ENCODE results near the gene TRIM69. TPM values are rescaled to one million over a fixed set of nuclear protein-coding genes. Genes with fewer than 3 reads are reported as not detected.

Gene TRIM69
- total and polyA plus RNA-seq, 2 of the 8 experiments (the other 6 are each of a cell fraction or from before 2014, with no cell fraction given), result 4.3 to 6.2 TPM

GRCh38 chr15:44808557-44808956, 72.2 kb downstream of the TRIM69 start:
- no peak overlapping the region for H3K9ac ChIP-seq (replicated peaks in 1 of 4; ENCODE audit: extremely low read depth in 1 of 4, low read depth in 3 of 4, low read length in 3 of 4)
- DNase-seq (ENCODE audit: low read depth in 1 of 2, low spot score in 2 of 2) (no peak), FAIRE-seq (no peak)
- no peak overlapping the region for H2BK20ac ChIP-seq (ENCODE audit: low read length)
- H3K23ac ChIP-seq (ENCODE audit: insufficient read length), result no peak overlapping the region
- ChIA-PET CTCF (ENCODE audit: partially characterized antibody) (interaction anchor here (0.7 to 1.0 kb wide), 2 partner anchors 145 to 166 kb away, joined by 3 read pairs; partner anchors contain the start of gene SPG11), POLR2A (ENCODE audit: partially characterized antibody) (no interaction called here)
- H3K27me3 ChIP-seq (replicated peaks in 1 of 4; ENCODE audit: control insufficient read depth in 3 of 4, extremely low read depth in 1 of 4, insufficient read depth in 3 of 4, low read length in 3 of 4), result no peaks in the 10 kb centered on the region
- no peak overlapping the region for H3K27ac ChIP-seq (ENCODE audit: low read depth, low read length)
- WGBS, 2 experiments (ENCODE audit: extremely low coverage in 1 of 2, insufficient coverage in 1 of 2, insufficient read length in 1 of 2, insufficient replicate concordance in 2 of 2, low coverage in 1 of 2, low lambda C conversion rate in 2 of 2, missing lambda C conversion rate in 1 of 2), result 80% methylated on average over 4 of the region's 4 CpGs; no CpG with 5 or more reads in 1 of the 2 experiments
- no peaks in the 10 kb centered on the region for H3K79me1 ChIP-seq (ENCODE audit: low read depth, low read length)
- H2BK5ac ChIP-seq (ENCODE audit: low read depth, low read length), result no peak overlapping the region
- H2BK120ac ChIP-seq (replicated peaks; ENCODE audit: low read depth, low read length), result no peak overlapping the region
- H3K79me2 ChIP-seq (ENCODE audit: control insufficient read depth in 1 of 2, insufficient read depth in 2 of 2, low read length in 2 of 2), result no peaks in the 10 kb centered on the region
- no peak overlapping the region for H4K5ac ChIP-seq (ENCODE audit: insufficient read length, low read depth, low read length)
- no peak for TF ChIP-seq CHD2 (IDR thresholded peaks at IDR 0.05; ENCODE audit: low read length)
- TF ChIP-seq SP4 (IDR thresholded peaks at IDR 0.05; ENCODE audit: low read length), result no peak
- TF ChIP-seq MAX (IDR thresholded peaks at IDR 0.05), result no peak
- TF ChIP-seq HDAC2 (IDR thresholded peaks at IDR 0.05; ENCODE audit: borderline replicate concordance in 1 of 2, low read depth in 2 of 2, low read length in 2 of 2), result no peak
- no peak for TF ChIP-seq USF2 (IDR thresholded peaks at IDR 0.05; ENCODE audit: low read length)
- TF ChIP-seq ASH2L (IDR thresholded peaks at IDR 0.05; ENCODE audit: low read length), result no peak
- no peak for TF ChIP-seq SUZ12 (IDR thresholded peaks at IDR 0.05; ENCODE audit: low read length)
- TF ChIP-seq HDAC6 (IDR thresholded peaks at IDR 0.05; ENCODE audit: low read depth, low read length), result no peak
- TF ChIP-seq RNF2 (IDR thresholded peaks at IDR 0.05; ENCODE audit: borderline replicate concordance, low read depth, low read length, missing control alignments, poor library complexity, severe bottlenecking), result no peak
- TF ChIP-seq GABPA (IDR thresholded peaks at IDR 0.05; ENCODE audit: borderline replicate concordance, insufficient read depth, low read length), result no peak
- TF ChIP-seq CEBPB (IDR thresholded peaks at IDR 0.05; ENCODE audit: low read depth, low read length), result no peak
- no peak for TF ChIP-seq BCL11A (IDR thresholded peaks at IDR 0.05; ENCODE audit: low read depth in 2 of 2, low read length in 2 of 2)
- H3K4me2 ChIP-seq (ENCODE audit: insufficient read depth in 1 of 2, low read depth in 2 of 2, low read length in 2 of 2), result no peak overlapping the region
- H3K14ac ChIP-seq (ENCODE audit: insufficient read length), result no peak overlapping the region
- no peak overlapping the region for H2BK12ac ChIP-seq (ENCODE audit: low read depth, low read length)
- H3K56ac ChIP-seq (replicated peaks; ENCODE audit: insufficient read length, low read depth, low read length), result no peak overlapping the region
- H3K4me1 ChIP-seq (replicated peaks in 1 of 4; ENCODE audit: control insufficient read depth in 3 of 4, insufficient read depth in 4 of 4, low read length in 3 of 4), result no peaks in the 10 kb centered on the region
- H3K36me3 ChIP-seq (ENCODE audit: control insufficient read depth in 2 of 4, insufficient read depth in 4 of 4, low read length in 3 of 4), result no peaks in the 10 kb centered on the region
- H2AFZ ChIP-seq (ENCODE audit: low read length), result no peak overlapping the region
- no peaks in the 10 kb centered on the region for H3K23me2 ChIP-seq (ENCODE audit: low read depth, low read length)
- H4K91ac ChIP-seq (replicated peaks; ENCODE audit: insufficient read length, low read length), result no peak overlapping the region
- no peak overlapping the region for H4K8ac ChIP-seq (ENCODE audit: extremely low read depth, insufficient read depth, low read length)
- H3K9me3 ChIP-seq (ENCODE audit: insufficient read depth in 2 of 2, low read depth in 1 of 2, low read length in 1 of 2), result no peaks in the 10 kb centered on the region
- H2BK15ac ChIP-seq (ENCODE audit: low read length), result no peak overlapping the region
- H3K4me3 ChIP-seq (ENCODE audit: extremely low read depth in 1 of 4, insufficient read depth in 2 of 4, low read depth in 3 of 4, low read length in 4 of 4), result no peak overlapping the region
- H3K18ac ChIP-seq (ENCODE audit: extremely low read depth, low read length), result no peak overlapping the region
- no peak overlapping the region for H3K4ac ChIP-seq (replicated peaks; ENCODE audit: insufficient read length, low read depth, low read length)
- H2AK5ac ChIP-seq (ENCODE audit: low read depth, low read length), result no peak overlapping the region
- no peaks in the 10 kb centered on the region for H4K20me1 ChIP-seq (replicated peaks in 1 of 2; ENCODE audit: control insufficient read depth in 1 of 2, insufficient read depth in 2 of 2, low read length in 2 of 2)

Data from H1 (cell line).